ENCODE data around the gene MAS1.

The MAS1 gene

DNA sequence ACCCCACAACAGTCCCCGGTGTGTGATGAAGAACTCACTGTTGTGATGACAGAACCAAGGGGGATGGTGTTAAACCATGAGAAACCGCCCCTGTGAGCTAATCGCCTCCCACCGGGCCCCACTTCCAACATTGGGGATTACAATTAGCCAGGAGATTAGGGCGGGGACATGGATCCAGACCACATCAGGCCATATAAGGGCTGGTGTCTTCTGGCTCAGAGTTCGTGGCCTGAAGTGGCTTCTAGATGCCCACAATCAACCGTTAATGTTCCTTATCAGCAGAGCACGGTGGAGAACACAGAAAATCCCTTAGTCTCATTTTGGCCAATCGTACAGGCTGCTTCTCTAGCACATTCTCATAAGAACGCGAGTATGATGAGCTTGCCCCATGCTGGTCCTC, 10.9 kb upstream of the MAS1 start:
- no peak for DNase-seq

DNA sequence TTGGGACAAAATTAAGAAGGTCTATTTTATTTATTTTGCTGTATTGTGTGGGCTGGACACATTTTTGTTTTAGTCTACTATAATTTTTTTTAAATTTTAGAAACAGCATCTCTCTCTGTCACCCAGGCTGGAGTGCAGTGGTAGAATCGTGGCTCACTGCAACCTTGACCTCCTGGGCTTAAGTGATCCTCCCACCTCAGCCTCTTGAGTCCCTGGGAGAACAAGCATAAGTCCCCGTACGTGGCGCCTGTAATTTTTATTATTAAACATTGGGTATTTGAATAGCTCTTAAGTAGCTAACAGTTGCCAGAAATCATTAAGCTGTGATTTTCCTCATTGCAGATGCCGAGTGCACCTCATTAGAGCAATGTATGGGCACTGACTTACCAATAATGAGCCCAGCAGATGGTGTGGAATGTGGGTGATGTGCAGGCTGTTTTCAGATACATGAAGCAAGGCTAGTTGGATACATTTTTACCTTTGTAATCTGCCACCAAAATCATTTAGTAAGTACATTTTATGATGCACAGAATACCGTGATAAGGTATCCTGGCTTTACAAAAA, 10.3 kb upstream of the MAS1 start:
- DNase-seq: no peak

DNA sequence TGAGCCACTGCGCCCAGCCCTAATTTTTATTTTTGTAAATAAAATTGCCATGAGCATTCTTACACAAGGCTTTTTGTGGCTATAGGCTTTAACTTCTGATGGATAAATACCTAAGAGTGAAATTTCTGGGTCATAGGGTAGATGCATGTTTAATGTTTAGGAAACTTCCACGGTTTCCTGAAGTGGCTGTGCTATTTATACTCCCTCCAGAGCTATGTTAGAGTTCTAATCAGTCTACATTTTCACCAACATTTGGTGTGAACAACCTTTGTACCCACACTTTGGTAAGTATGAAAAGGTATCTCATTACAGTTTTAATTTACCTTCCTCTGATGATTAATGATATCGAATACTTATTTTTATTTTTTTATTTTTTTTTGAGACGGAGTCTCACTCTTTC, 6.1 kb upstream of the MAS1 start:
- no peak for DNase-seq

DNA sequence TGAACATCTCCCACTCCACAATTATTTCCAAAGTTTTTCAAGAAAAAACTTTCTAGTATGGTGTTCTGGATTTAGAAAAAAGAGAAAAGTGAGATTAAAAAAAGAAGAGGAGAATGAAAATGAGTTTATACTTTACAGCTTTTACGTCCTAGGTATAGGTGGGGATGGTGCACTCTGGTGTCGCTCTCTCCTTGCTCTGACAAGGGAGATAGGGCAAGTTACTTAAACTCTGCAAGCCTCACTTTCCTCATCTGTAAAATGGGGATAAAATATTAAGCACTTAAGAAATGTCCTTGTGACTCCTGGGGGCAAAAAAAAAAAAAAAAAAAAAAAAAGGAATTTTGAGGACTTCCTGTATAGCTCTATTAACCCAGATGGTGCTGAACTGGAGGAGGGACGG, 4.5 kb upstream of the MAS1 start:
- no peak for DNase-seq

DNA sequence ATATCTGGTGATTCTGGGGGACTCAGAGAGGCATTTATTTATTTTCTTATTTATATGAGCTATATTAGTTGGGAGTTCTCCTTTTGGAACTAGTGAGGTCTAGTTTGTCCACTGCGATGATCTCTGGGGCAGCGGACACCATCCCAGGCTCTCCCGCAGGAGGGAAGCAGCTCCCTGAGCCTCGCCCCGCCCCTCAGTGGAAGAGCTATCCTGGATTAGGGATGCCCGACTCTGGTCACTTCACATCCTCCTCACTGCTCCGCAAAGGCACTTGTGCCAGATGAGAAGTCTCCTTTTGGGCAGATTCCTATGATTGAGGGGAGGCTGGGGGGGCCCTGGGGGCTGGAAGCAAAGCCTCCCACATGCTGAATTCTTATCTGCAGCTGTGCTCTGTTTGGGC, 3.6 kb upstream of the MAS1 start:
- no peak for DNase-seq

DNA sequence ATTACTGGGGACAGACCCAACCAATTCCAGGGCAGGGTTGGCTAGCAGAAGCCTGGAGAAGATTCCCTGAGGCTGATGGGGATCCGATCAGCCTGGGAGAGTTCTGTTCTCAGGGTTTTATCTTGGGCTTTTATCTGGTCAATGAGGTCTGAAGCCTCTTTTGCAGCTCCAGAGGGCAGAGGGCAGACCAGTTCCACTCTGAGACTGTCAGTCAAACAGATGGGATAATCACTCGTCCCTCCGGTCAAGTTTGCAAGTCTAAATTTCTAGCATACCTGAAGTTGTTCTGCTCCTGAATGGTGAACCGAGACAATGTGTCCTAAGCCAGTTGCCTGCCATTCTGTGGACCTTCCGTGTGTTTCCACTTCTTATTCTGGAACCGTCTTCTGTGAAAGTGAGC, 3.0 kb upstream of the MAS1 start:
- DNase-seq: no peak

DNA sequence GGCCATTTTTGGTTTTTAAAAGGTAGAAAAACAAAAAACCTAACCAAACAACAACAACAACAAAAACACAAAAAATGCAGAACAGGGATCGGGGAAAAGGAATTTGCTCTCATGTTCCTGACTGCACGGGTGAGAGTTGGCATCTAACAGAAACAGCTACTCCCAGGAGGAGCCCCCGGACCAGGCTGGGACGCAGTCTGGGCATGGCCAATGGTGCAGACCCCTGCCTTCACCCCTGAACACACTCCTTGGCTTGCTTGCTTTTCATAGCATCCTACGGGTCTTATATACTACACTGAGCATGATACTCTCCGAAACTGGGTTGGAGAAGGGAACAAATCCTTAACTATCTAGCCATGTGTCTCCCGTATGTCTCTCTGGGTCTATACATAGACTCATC, 587 bp upstream of the MAS1 start:
- no peak for DNase-seq

DNA sequence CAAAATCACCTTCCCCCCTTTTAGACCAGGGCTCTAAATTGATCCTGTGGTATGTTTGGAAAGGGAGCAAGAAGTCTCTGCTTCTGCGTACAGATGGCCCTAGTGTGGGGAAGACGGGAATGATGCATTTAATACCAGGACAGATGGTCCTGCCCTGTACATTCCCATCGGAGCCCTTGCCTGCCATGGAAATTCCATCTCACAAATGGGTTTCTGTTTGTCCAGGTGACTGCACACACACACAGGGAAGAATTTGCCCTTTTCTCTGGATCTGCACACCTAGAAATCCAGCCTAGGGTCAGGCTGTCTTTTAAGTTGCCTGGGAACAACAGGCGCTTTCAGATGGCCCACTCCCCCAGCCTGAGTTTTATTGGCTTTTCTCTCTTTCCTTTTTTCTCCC, 1.3 kb downstream of the MAS1 start:
- DNase-seq: no peak

DNA sequence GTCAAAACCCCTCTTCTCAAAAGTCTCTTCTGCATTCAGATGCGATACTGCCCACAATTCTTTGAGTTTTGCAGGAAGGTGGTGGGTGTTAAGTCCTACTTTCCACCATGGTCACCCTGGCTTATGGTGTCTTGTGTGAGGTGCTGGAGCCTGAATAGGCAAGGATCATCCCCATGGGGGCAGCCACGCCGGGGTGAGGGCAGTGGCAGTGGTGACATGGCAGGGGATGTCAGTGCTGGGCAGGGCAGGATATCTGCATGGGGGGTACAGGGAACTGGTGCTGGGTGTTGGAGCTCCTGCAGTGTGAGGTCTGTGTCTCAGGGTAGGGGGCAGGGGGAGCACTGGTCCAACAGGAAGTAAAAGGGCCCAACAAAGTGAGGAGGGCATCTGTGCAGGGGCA, 2.3 kb downstream of the MAS1 start:
- no peak for DNase-seq

DNA sequence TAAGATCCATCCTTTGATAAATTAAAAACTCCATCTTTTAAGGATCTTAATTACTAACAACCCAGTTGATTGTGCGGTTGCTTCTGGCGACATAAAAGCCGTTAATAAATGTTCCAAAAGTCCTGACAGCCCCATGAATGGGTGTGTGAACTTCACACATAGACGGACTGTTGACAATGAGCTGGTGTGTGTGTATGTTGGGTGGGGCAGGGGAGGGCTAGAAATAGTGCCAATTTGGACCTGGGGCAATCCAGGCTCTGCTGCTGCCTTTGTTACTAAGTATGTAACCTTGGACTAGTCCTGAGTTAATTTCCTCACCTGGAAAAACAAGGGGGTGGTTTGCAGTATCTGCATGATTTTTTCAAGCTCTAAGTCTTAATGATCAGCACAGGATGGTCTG, 4.2 kb downstream of the MAS1 start:
- no peak for DNase-seq

DNA sequence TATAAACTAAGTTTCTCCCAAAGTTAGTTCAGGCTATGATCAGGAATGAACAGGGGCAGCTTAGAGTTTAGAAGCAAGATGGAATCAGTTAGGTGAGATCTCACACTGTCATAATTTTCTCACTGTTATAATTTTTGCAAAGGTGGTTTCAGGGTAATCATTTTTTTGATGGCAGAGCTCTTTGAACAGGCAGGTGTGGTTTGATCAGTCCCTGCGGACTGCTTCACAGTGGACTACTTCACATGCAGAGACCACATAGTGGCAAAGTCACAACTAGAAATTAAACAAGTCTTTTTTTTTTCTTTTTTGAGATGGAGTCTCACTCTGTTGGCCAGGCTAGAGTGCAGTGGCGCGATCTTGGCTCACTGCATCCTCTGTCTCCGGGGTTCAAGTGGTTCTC, 6.8 kb downstream of the MAS1 start:
- no peak for DNase-seq

DNA sequence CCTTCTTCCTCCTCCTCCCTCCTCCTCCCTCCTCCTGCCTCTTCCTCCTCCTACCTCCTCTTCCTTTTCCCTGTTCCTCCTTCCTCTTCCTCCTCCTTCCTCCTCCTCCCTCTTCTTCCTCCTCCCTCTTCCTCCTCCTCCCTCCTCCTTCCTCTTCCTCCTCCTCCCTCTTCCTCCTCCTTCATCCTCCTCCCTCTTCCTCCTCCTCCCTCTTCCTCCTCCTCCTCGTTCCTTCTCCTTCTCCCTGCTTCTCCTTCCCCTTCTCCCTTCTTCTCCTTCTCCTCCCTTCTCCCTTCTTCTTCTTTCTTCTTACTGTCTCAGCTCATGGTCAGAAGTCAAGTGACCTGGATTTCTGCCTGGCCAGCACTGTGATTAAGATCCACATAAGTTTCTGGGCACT, 7.7 kb downstream of the MAS1 start:
- no peak for DNase-seq

DNA sequence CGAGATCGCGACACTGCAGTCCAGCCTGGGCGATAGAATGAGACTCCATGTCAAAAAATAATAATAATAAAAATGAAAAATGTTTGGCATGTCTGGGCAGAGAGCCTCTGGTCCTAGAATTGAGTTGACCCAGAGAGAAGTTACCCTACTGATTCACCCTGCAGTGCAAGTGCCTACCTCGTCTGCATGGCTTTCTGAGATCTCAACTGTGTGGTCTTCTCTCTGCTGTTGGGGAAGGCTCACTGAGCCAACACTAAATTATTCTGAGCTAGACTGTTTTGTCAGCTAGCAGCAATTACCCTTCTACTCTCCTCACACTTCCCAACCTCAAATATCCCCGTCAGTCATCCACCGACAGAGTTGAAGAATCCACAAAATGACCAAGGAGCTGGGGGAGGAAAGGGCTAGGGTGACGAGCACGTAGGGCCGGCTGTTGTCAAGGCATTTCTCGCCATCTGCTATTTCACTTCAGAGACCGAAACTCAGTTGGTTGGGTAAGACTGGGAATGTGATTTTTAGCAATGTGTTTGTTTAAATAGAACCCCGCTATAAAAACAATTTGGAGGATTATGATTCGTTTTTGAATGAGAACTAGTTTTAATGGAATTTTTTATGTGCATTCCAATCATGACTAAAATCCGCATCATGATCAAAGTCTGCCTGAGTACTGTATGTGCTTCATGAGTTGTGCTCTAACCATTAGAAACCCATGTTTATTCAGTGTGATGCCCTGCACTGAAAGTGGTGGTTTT, 9.4 kb downstream of the MAS1 start:
- DNase-seq: no peak

DNA sequence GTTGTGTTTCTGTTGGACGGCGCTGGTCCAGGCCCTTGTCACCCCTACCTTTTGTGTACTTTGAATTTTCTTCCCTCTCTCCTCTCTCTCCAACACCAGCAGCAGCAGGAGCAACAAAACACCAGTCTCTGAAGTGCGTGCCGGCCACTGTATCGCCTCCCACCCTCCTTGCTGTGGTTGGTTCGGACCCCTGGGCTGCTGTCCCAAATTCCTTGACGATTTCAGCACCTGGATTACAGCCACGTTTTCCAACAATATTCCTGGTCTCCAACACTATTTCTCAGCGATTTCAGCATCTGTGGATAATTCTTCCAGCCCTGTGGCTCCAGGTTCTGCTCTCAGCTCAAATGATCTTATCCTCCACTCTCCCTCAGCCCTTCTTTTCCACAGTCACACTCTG, 11.8 kb downstream of the MAS1 start:
- DNase-seq: no peak

DNA sequence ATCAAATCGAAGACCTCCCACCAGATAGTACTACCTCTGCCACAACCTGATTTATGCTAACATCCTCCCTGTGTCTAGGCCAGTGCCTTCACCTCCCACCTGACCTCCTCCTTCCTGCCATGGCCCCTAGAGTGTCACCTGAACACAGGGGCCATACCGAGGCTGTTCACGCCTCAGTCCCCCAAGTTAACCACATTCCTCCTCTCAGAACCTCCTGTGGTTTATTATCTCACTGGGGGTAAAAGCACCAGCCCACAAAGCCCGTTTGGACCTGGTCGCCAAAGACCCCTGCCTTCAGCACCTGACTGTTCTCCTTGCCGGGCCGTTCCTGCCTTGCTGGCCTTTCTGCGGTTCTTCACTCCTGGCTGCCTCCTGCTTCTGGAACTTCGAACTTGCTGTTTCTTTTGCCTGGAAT, 13.7 kb downstream of the MAS1 start:
- no peak for DNase-seq

DNA sequence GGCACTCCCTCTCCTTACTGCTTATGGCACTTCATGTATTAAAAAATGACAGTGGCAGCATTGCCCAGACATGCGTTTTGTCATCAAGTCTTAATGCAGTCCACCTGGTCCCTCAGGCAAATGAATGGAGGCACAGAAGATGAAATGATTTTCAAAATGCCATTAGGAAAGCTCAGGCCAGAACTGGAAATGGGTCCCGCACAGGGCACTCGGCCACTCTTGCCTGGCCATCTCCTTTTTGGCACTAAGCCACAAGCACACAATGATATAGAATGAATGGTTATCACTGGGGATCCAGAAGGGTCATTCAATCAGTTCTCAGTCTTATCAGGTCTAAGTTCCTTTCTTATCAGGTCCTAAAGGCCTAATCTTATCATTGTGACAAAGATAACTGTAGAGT, 15.6 kb downstream of the MAS1 start:
- no peak for DNase-seq

DNA sequence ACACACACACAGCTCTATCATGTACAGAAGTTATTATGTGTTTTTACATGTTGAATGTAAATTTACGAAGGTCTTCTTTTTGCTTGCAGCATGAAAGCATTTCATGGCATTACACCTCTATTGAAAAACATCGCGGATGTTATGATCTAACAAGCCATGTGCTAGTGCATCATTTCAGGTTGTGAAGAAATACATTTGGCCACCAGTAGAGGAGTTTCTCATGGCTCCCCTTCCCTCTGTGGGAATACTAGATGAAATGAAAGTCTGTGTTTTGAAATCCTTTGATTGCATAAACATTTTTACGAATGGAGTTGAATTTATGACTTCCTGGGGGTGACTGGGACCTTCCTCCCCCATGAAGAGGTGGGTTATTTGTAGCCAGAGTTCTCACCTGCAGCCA, 17.7 kb downstream of the MAS1 start:
- no peak for DNase-seq

DNA sequence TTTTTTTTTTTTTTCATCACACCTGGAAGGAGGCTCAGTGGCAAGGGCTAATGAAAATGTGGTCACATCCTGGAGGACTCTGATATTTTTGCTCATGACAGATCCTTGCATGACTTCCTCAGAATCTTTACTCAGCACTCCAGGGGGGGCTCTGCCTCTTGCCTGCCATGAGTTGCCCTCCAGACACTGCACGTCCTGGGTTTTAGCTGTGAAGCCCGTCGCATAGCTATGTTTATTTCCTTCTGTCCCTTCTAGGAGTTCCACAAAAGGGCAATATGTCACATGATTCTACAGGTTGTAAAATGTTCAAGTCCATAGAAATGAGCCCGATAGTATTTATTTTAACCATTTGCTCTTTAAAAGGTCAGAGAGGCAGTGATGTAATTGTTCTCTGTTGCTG, 18.2 kb downstream of the MAS1 start:
- no peak for DNase-seq

DNA sequence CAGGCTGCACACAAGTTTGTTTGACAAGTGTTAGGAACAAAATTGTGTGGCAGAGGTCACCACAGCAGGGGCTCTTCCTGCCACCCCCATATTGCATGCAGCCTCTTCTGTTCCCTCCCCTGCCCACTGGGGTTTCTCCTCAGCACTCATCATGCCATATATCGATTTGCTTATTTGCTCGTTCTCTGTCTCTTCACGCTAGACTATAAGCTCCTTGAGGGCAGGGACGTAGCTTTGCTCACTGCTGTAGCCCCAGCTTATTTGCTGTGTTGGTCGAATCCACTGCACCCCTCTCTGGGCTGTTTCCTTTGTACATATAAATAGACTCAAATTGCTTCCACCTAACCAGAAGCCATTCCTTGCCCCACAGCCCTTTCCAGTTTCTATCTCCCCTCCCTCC, 19.6 kb downstream of the MAS1 start:
- DNase-seq: no peak

DNA sequence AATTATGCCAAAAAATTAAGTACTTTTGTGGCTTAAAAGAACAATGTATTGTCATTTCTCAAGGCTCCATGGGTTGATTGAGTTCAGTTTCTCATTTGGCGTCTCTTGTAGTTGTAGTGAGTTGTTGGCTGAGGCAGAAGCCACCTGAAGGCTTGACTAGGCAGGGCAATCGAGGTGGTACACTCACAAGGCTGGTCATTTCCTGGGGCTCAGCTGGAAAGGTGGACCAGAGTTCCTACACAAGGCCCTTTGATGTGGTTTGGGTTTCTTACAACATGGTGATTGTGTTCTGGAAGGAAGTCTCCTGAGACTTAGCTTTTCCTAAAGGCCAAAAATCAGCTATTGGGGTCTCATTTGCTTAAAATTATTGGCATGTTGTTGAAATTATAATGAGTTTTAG, 22.6 kb downstream of the MAS1 start:
- no peak for DNase-seq

DNA sequence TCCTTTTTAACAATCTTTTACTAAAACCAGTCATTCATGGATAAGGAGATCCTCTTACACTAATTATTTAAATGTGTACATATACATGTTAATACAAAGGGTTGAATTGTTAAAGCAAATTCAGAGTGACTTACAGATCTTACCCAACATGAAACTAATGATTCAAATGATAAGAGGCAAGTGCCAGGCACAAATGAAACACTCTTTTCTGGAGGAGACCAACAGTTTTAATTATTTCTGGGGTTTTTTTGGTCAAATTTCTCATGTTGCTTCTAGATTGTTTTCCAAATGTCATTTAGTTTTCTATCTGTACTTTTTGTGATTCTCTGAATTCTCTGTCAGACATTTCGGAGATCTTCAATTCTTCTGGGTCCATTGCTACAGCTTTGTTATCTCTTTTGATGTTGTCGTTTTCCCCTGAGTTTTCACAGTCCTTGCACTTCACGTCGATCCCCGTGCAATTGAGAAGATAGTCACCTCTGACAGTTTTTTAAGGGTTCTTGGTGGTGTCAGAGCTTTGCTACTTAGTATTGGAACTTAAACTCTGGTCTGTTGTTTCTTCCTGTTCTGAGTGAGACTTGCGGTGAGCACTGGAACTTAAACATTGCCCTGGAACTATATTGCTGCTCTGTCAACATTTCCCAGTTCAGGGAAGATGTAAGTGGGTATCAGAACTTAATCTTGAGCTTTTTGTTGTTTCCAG, 23.2 kb downstream of the MAS1 start:
- no peak for DNase-seq

DNA sequence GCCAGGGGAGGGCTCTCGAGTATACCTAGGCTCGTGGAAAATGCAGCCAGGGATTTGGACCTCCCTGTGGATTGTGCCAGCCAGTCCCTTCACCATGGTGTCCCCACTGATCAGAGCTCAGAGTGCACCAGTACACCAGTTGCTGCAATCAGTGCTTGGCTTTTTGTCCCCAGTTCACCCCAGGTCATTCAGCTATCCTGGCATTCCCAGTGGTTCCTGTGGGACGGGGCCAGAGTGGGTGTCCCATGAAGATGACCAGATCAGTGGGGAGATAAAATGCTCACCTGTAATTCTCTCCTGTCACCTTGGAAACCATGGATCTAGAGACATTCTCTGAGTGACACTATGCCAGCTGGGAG, 23.8 kb downstream of the MAS1 start:
- no peak for DNase-seq

DNA sequence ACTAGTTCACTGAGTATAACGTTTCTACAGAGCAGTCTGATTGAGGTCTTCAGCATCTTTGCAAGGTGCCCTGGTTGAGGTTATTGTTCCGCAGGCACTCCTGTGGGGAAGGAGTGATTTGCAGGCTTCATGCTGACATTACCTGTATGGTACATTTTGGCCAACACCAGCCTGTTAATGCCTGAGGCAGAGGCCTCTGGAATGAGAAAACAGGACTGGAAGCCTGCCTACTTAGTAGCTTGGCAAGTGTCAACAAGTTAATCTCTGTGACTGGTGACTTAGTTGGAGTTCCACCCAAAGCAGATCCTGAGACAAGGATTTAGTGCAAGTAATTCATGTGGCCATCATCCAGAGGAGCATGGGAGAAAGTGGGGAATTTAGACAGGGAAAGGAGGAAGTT, 24.6 kb downstream of the MAS1 start:
- no peak for DNase-seq

All from nucleus accumbens (tissue), 56 donors.